Measurements from ENCODE around the gene CLEC16A. TPM values are rescaled to one million over a fixed set of nuclear protein-coding genes. Genes with fewer than 3 reads are reported as not detected.
A peak's percentile ranks its signal among the peaks of the same experiment; 100 is the strongest.

Gene CLEC16A
- total and polyA plus RNA-seq, 8 donors: 8.1 to 17.2 (median 10.7) TPM

- Histone ChIP-seq H3K27me3 (no peaks in the 10 kb centered on the region), H3K27ac (no peak overlapping the region), H3K4me3 (no peak overlapping the region), H3K9me3 (no peaks in the 10 kb centered on the region), H3K36me3 (no peaks in the 10 kb centered on the region), H3K4me1 (peaks cover 0 to 6% (median 0%) of the 10 kb centered on the region in 3 donors)
- no peak for TF ChIP-seq CTCF (IDR thresholded peaks at IDR 0.05)
- intact Hi-C loops (cut with DNase I): loop anchor here in 1 of 3 donors (5.0 kb wide), 1 partner anchor 284 kb away; no protein-coding TSS in a partner anchor
- FAIRE-seq (no peak), ATAC-seq (no peak), DNase-seq (no peak)
- 82 to 93% methylated on average over 3 of the region's 3 CpGs for WGBS, 2 donors
These were observed 24.1 kb downstream of the CLEC16A start for GRCh38 chr16:10968498-10968897.

GRCh38 chr16:10969615-10970014 lies 25.3 kb downstream of the CLEC16A start:
- ATAC-seq (no peak), FAIRE-seq (no peak), DNase-seq (no peak)
- no peaks in the 10 kb centered on the region for H3K36me3 ChIP-seq
- no peaks in the 10 kb centered on the region for H3K27me3 ChIP-seq
- H3K4me3 ChIP-seq: no peak overlapping the region
- H3K27ac ChIP-seq: no peak overlapping the region
- no peak for TF ChIP-seq CTCF (IDR thresholded peaks at IDR 0.05)
- H3K9me3 ChIP-seq: no peaks in the 10 kb centered on the region
- 27 to 30% methylated on average over 1 of the region's 1 CpG for WGBS, 2 donors
- H3K4me1 ChIP-seq: peaks cover 0 to 6% (median 0%) of the 10 kb centered on the region in 3 donors
- intact Hi-C loops (cut with DNase I): loop anchor here in 2 of 3 donors (5.0 kb wide), 3 partner anchors 283 to 388 kb away; partner anchors contain the start of gene SOCS1 (in 1 of the 2)

- intact Hi-C loops (cut with DNase I): loop anchor here in 1 of 3 donors (5.0 kb wide), 2 partner anchors 287 to 387 kb away; partner anchors contain the start of gene SOCS1
- DNase-seq (no peak), FAIRE-seq (no peak), ATAC-seq (no peak)
- no peak overlapping the region for H3K27ac ChIP-seq
- no peaks in the 10 kb centered on the region for H3K36me3 ChIP-seq
- TF ChIP-seq CTCF (IDR thresholded peaks at IDR 0.05): no peak
- H3K4me3 ChIP-seq: no peak overlapping the region
- WGBS, 2 donors: 87 to 98% methylated on average over 2 of the region's 2 CpGs
- no peaks in the 10 kb centered on the region for H3K27me3 ChIP-seq
- H3K9me3 ChIP-seq: no peaks in the 10 kb centered on the region
- H3K4me1 ChIP-seq: peaks cover 0 to 6% (median 0%) of the 10 kb centered on the region in 3 donors
These were observed 25.7 kb downstream of the CLEC16A start for GRCh38 chr16:10970065-10970464.

GRCh38 chr16:10971560-10971961 lies 27.2 kb downstream of the CLEC16A start:
- ATAC-seq (peak in 3 of 4 donors; percentile 79 to 88 (median 87)), FAIRE-seq (no peak), DNase-seq (peak in 2 of 6 donors; percentile 21 to 29)
- Histone ChIP-seq H3K9me3 (no peaks in the 10 kb centered on the region), H3K27me3 (no peaks in the 10 kb centered on the region), H3K4me3 (no peak overlapping the region), H3K27ac (no peak overlapping the region), H3K4me1 (peaks cover 0 to 6% (median 0%) of the 10 kb centered on the region in 3 donors), H3K36me3 (no peaks in the 10 kb centered on the region)
- TF ChIP-seq CTCF (IDR thresholded peaks at IDR 0.05): peak; percentile 42 to 59 (median 55)
- 62 to 63% methylated on average over 3 of the region's 3 CpGs for WGBS, 2 donors
- intact Hi-C loops (cut with DNase I): loop anchor here in 1 of 3 donors (5.0 kb wide), 2 partner anchors 286 to 386 kb away; partner anchors contain the start of gene SOCS1
